Breast epithelium (tissue), 4 donors: Measurements from ENCODE around the gene PIGBOS1. TPM values are rescaled to one million over a fixed set of nuclear protein-coding genes. Genes with fewer than 3 reads are reported as not detected.
A peak's percentile ranks its signal among the peaks of the same experiment; 100 is the strongest.

Experiments
- DNase-seq, 2 donors: peaks; one replicate each; pipeline ENCODE4 v3.0.0-alpha.2; 2019; ENCODE audit warnings: low spot score in 2 of 2
- H3K27ac ChIP-seq, 2 donors: fragments of 200-600 bp; sonication (generic) in 1 of 2; one replicate each; pipeline ENCODE4 v1.5.1; 2016 to 2019; ENCODE audit warnings: mild to moderate bottlenecking in 1 of 2
- H3K27me3 ChIP-seq, 2 donors: fragments of 200-600 bp; sonication (generic) in 1 of 2; one replicate each; pipeline versions ENCODE4 v1.5.1 to v1.6.0; 2017 to 2019; ENCODE audit warnings: control low read depth in 1 of 2, mild to moderate bottlenecking in 1 of 2
- H3K36me3 ChIP-seq: fragments of 200-600 bp; one replicate; pipeline ENCODE4 v1.5.1; 2019
- H3K4me1 ChIP-seq, 2 donors: fragments of 200-600 bp; sonication (generic); one replicate each; pipeline ENCODE4 v1.5.1; 2016 to 2019; ENCODE audit warnings: control low read depth in 1 of 2
- H3K4me3 ChIP-seq, 3 donors: fragments of 200-600 bp; sonication (generic); 1 replicate in 2 of 3; 2 replicates in 1 of 3; pipeline ENCODE4 v1.5.1; 2016 to 2019; ENCODE audit warnings: mild to moderate bottlenecking in 3 of 3, moderate library complexity in 2 of 3
- H3K9me3 ChIP-seq, 2 donors: fragments of 200-600 bp; sonication (generic) in 1 of 2; one replicate each; pipeline ENCODE4 v1.5.1; 2016 to 2019; ENCODE audit warnings: control low read depth in 1 of 2
- CTCF ChIP-seq, 3 donors: fragments of 450-650 bp; IDR thresholded peaks; one replicate each; pipeline ENCODE4 v1.5.1; 2016 to 2017; ENCODE audit warnings: antibody characterized with exemption in 3 of 3, mild to moderate bottlenecking in 3 of 3, moderate library complexity in 3 of 3
- POLR2A ChIP-seq: fragments of 450-650 bp; IDR thresholded peaks from one replicate; pipeline ENCODE4 v1.6.1; 2016; ENCODE audit warnings: antibody characterized with exemption, mild to moderate bottlenecking, moderate library complexity
- POLR2AphosphoS5 ChIP-seq, 3 donors: sonication (generic); formaldehyde crosslinking; IDR thresholded peaks; one replicate each; pipeline ENCODE4 v1.6.1; 2017; ENCODE audit warnings: antibody characterized with exemption in 3 of 3
- intact Hi-C: fragments of 100-400 bp; cut with DNase I; formaldehyde crosslinking; loops from one replicate; pipeline ENCODE4 v1.15.1; 2023; ENCODE audit warnings: low total_unique reads
- total RNA-seq, 3 donors: library from RNA; depleted of rRNA; stranded (reverse); fragments of >200 nt; gene quantifications; one replicate each; pipeline ENCODE4 v1.1.0, GENCODE V29; 2016

PIGBOS1 gene
- total RNA-seq, 3 donors from 2014 or later, result 11.8 to 15.0 (median 12.7) TPM

- no peaks in the 10 kb centered on the region for H3K4me1 ChIP-seq
- intact Hi-C loops, result loop anchor here (10.0 kb wide), 1 partner anchor 55 kb away; no protein-coding TSS in a partner anchor
- H3K4me3 ChIP-seq, result no peak overlapping the region
- DNase-seq, result no peak
- H3K27ac ChIP-seq, result peak overlapping the region; percentile 29 to 39
- no peaks in the 10 kb centered on the region for H3K27me3 ChIP-seq
- no peak for TF ChIP-seq POLR2A
- TF ChIP-seq CTCF (IDR thresholded peaks at IDR 0.05), result no peak
- no peak for TF ChIP-seq POLR2AphosphoS5 (IDR thresholded peaks at IDR 0.05)
- H3K36me3 ChIP-seq, result no peaks in the 10 kb centered on the region
- no peaks in the 10 kb centered on the region for H3K9me3 ChIP-seq
Observed at GRCh38 chr15:55279746-55280351, 39.1 kb downstream of the PIGBOS1 start.

GRCh38 chr15:55279100-55279745 lies 39.7 kb downstream of the PIGBOS1 start:
- DNase-seq, result no peak
- H3K27ac ChIP-seq, result peak overlapping the region; percentile 29 to 39
- intact Hi-C loops, result no loop called here
- no peaks in the 10 kb centered on the region for H3K4me1 ChIP-seq
- H3K27me3 ChIP-seq, result no peaks in the 10 kb centered on the region
- no peak overlapping the region for H3K4me3 ChIP-seq
- TF ChIP-seq CTCF (IDR thresholded peaks at IDR 0.05) (no peak), POLR2AphosphoS5 (IDR thresholded peaks at IDR 0.05) (no peak), POLR2A (no peak)
- H3K36me3 ChIP-seq, result no peaks in the 10 kb centered on the region
- H3K9me3 ChIP-seq, result no peaks in the 10 kb centered on the region

DNA sequence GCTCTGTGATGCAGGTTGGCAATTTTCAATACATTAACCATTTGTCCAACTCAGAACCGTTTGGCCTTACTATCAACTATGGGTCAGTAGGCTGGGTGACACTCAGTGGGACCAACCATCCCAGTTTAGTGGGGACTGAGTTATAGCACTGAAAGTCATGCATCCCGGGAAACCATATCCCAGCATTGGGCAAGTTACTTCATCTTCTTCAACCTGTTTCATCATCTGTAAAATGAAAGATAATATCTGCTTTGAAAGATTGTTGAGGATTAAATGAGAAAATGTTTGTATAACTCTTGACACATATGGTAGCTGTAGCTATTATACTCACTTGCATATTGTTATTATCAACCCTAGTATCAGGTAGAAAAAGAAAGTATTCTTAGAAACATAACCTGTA lies 41.2 kb downstream of the PIGBOS1 start:
- Histone ChIP-seq H3K9me3 (no peaks in the 10 kb centered on the region), H3K27ac (peak overlapping the region; percentile 10 to 13), H3K36me3 (no peaks in the 10 kb centered on the region), H3K27me3 (no peaks in the 10 kb centered on the region), H3K4me3 (no peak overlapping the region), H3K4me1 (no peaks in the 10 kb centered on the region)
- no peak for TF ChIP-seq CTCF (IDR thresholded peaks at IDR 0.05)
- TF ChIP-seq POLR2AphosphoS5 (IDR thresholded peaks at IDR 0.05), result no peak
- TF ChIP-seq POLR2A, result no peak
- no peak for DNase-seq
- intact Hi-C loops, result no loop called here

DNA sequence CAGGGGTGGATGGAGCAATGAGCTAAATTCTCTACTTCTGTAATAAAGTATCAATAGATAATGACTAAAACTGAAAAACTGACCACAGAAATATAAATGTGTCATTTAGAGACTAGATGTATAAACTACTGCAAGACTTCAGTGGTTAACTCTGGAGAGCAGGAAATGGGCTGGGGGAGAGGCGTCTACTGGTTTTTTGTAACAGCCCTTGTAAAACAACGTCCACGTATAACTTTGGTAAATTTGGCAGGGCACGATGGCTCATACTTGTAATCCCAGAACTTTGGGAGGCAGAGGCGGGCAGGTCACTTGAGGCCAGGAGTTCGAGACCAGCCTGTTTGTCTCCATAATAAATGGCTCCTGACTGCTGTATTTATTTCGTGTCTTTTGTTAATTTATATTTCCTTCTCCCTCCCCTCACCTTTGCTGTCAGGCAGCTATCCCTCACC lies 41.8 kb downstream of the PIGBOS1 start:
- Histone ChIP-seq H3K4me3 (no peak overlapping the region), H3K9me3 (no peaks in the 10 kb centered on the region), H3K36me3 (no peaks in the 10 kb centered on the region), H3K27me3 (no peaks in the 10 kb centered on the region), H3K27ac (peak overlapping the region; percentile 10 to 13), H3K4me1 (no peaks in the 10 kb centered on the region)
- TF ChIP-seq POLR2A (no peak), CTCF (IDR thresholded peaks at IDR 0.05) (no peak), POLR2AphosphoS5 (IDR thresholded peaks at IDR 0.05) (no peak)
- intact Hi-C loops, result no loop called here
- DNase-seq, result no peak

- Histone ChIP-seq H3K9me3 (no peaks in the 10 kb centered on the region), H3K4me1 (no peaks in the 10 kb centered on the region), H3K4me3 (no peak overlapping the region), H3K27me3 (no peaks in the 10 kb centered on the region), H3K36me3 (no peaks in the 10 kb centered on the region), H3K27ac (no peak overlapping the region)
- no peak for TF ChIP-seq POLR2A
- TF ChIP-seq CTCF (IDR thresholded peaks at IDR 0.05), result no peak
- TF ChIP-seq POLR2AphosphoS5 (IDR thresholded peaks at IDR 0.05), result no peak
- DNase-seq, result no peak
- intact Hi-C loops, result no loop called here
Observed at GRCh38 chr15:55276324-55276723, 42.6 kb downstream of the PIGBOS1 start.
